ENCODE measurements around the gene NFS1.

The NFS1 gene

DNA sequence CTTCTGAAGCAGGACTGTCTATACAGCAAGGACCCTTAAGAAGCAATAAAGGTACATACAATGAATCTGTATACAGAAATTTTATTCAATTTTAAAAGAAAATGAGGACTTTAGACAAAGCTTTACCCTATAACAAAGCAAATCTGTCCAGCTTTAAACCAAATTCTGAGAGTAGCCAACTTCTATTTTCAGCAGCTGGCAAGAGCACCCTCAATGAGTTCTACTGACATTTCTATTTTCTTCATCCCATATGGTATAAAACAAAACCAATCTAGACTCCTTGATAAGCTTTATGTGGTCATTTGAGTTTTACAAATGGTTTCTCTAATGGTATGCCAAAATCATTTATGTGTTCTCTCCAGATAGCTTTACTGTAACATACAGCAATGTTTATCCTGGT lies 47.2 kb downstream of the NFS1 start:
- DNase-seq (ENCODE audit: low read depth) = no peak
- TF ChIP-seq, protein P1, sequence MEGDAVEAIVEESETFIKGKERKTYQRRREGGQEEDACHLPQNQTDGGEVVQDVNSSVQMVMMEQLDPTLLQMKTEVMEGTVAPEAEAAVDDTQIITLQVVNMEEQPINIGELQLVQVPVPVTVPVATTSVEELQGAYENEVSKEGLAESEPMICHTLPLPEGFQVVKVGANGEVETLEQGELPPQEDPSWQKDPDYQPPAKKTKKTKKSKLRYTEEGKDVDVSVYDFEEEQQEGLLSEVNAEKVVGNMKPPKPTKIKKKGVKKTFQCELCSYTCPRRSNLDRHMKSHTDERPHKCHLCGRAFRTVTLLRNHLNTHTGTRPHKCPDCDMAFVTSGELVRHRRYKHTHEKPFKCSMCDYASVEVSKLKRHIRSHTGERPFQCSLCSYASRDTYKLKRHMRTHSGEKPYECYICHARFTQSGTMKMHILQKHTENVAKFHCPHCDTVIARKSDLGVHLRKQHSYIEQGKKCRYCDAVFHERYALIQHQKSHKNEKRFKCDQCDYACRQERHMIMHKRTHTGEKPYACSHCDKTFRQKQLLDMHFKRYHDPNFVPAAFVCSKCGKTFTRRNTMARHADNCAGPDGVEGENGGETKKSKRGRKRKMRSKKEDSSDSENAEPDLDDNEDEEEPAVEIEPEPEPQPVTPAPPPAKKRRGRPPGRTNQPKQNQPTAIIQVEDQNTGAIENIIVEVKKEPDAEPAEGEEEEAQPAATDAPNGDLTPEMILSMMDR (IDR thresholded peaks at IDR 0.05; ENCODE audit: low read depth, low read length, missing control alignments) = no peak
- H3K4me3 ChIP-seq (ENCODE audit: low read depth, low read length) = no peak overlapping the region
- in situ Hi-C loops (cut with HindIII; ENCODE audit: low sequenced_read_pairs) = no loop called here

DNA sequence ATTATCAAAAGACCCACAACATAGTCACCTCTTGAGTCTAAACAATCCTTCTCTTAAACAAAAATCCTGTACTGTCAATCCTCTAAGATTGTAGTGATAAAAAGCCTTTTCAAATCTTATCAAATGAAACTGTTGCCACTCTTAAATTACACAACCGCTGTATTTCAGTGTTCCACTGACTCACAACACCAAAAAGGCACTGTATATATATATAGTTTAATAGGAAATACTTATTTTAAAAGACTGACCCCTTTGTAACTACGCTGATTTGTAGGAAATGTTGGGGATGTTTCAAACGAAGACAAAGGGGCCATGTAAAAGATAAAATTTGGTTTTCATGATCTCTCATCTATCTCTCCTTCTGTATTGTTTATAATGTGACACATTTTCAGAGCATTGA lies 48.5 kb downstream of the NFS1 start:
- no peak for DNase-seq (ENCODE audit: low read depth)
- H3K4me3 ChIP-seq (ENCODE audit: low read depth, low read length) = no peak overlapping the region
- TF ChIP-seq, protein P1 (IDR thresholded peaks at IDR 0.05; ENCODE audit: low read depth, low read length, missing control alignments) = no peak
- in situ Hi-C loops (cut with HindIII; ENCODE audit: low sequenced_read_pairs) = no loop called here

DNA sequence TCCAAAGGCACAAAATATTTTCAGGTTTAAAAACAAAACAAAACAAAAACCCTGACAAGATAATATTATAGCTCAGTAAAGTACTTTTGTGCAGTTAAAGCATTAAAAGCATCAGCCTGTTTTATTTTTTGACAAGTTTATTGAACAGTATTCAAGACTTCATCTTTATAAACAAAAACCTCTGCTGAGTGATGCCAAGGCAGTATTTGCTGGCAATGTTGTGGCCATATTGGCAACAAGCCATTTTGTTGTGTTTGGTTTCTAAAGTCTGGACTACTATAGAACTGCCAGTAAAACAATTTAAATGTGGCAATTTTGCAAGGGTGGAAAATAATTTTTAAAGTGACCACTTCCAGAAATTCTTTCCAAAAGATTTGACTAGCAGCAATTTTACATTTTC lies 50.3 kb downstream of the NFS1 start:
- no peak for DNase-seq (ENCODE audit: low read depth)
- in situ Hi-C loops (cut with HindIII; ENCODE audit: low sequenced_read_pairs) = no loop called here
- H3K4me3 ChIP-seq (ENCODE audit: low read depth, low read length) = no peak overlapping the region
- TF ChIP-seq, protein P1 (IDR thresholded peaks at IDR 0.05; ENCODE audit: low read depth, low read length, missing control alignments) = no peak

DNA sequence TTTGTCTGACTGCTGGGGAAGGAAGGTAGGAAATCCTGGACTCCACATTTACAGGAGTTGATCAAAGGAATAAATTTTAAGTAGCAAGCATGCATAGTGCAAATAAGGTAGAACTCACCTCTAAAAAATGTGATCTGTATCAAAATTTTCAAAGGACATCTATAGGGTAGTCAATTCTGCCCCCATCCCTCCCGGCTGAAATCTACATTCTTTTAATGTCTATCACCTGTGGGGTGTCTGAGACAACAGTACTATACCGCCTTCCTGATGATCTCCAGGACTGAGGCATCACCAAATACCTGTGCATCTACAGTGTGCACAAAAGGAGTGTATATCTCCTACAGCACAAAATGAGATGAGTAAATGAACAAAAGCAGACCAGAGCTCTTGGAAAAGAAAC lies 54.3 kb downstream of the NFS1 start:
- H3K4me3 ChIP-seq (ENCODE audit: low read depth, low read length) = no peak overlapping the region
- in situ Hi-C loops (cut with HindIII; ENCODE audit: low sequenced_read_pairs) = no loop called here
- DNase-seq (ENCODE audit: low read depth) = no peak
- TF ChIP-seq, protein P1 (IDR thresholded peaks at IDR 0.05; ENCODE audit: low read depth, low read length, missing control alignments) = no peak

DNA sequence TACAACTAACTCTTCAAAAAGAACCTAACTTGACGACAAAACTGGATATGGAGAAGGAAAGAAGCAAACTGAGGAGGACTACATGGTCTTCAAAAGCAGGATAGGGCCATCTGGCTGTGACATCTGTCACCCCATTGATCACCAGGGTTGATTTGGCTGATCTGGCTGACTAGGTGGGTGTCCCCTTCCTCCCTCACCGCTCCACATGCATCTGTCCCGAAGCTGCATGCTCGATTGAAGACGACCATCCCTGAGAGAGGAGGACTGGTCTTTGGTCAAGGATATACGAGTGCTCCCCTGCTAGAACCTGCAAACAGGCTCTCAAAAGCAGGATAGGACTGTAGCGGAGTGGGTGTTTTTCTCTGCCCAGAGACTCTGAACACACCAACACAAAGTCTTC lies 56.1 kb downstream of the NFS1 start:
- in situ Hi-C loops (cut with HindIII; ENCODE audit: low sequenced_read_pairs) = no loop called here
- TF ChIP-seq, protein P1 (IDR thresholded peaks at IDR 0.05; ENCODE audit: low read depth, low read length, missing control alignments) = no peak

DNA sequence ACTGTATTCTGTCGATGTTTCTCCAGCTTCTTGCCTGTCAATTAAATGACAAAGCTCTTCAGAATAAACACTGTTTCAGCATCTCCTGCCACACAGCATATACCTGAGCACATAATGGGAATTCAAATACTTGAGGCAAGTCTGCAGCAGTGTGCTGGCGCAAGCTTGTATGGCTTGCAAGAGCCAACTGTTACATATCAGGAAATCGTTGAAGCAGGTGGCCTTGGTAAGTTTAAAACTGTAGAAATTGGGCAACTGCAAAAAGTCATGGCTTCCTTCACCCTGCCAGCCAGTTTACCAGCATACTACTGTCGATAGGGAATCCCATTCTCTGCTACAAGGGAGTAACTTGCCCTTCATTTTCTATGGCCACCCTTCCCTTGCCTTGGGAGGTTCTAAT lies 57.4 kb downstream of the NFS1 start:
- no peak for DNase-seq (ENCODE audit: low read depth)
- no peak overlapping the region for H3K4me3 ChIP-seq (ENCODE audit: low read depth, low read length)
- in situ Hi-C loops (cut with HindIII; ENCODE audit: low sequenced_read_pairs) = no loop called here
- TF ChIP-seq, protein P1 (IDR thresholded peaks at IDR 0.05; ENCODE audit: low read depth, low read length, missing control alignments) = no peak

More for the DNA sequence above, 56.1 kb downstream of the NFS1 start:
- no peak for DNase-seq (ENCODE audit: low read depth)
- H3K4me3 ChIP-seq (ENCODE audit: low read depth, low read length) = no peak overlapping the region

DNA sequence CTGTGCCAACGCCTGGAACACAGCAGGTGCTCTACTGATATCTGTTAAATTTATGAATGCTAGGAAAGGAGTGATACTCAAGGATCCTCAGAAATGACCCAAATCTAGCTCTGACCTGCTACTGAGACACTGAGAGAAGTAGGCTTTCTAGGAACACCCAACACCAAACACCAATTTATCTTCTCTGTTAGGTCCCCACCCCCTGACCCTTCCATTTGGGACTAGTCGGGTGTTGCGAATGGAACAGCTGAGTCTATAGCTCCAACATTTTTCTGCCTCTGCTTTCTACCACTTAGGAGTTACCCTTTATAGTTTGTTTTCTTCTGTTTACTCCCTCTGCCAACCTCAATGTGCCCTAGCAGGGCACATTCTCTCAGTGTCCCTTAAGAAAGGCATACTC lies 58.4 kb downstream of the NFS1 start:
- TF ChIP-seq, protein P1 (IDR thresholded peaks at IDR 0.05; ENCODE audit: low read depth, low read length, missing control alignments) = no peak
- H3K4me3 ChIP-seq (ENCODE audit: low read depth, low read length) = no peak overlapping the region
- in situ Hi-C loops (cut with HindIII; ENCODE audit: low sequenced_read_pairs) = no loop called here
- no peak for DNase-seq (ENCODE audit: low read depth)
